ENCODE results near the gene CACNA1C.
"Not testable (repeated sequence)": the region's sequence is repeated elsewhere in the genome, so short reads cannot be mapped to it uniquely, and the experiment has no call there.

CACNA1C gene

DNA sequence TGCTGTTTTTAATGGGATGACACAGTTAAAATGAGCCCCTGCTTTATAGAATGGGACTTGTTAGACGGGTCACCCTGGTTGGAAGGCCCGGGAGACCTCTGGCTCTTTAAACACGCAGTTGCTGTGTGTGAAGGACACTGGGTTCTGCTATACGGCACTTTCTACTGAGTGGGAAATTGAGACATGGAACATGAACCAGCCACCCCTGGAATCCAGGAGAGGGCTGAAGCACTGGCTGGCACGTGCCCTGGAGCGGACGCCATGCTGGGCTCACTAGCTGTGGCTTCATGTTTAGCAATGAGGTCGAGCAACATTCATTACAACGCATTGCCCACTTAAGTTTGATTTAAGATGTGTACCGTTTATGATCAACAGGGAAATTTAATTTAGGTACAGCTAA is 23.9 kb downstream of the CACNA1C start:
- no peak for DNase-seq

- DNase-seq: no peak
These were observed 27.8 kb downstream of the CACNA1C start for GRCh38 chr12:2080604-2081003.

DNA sequence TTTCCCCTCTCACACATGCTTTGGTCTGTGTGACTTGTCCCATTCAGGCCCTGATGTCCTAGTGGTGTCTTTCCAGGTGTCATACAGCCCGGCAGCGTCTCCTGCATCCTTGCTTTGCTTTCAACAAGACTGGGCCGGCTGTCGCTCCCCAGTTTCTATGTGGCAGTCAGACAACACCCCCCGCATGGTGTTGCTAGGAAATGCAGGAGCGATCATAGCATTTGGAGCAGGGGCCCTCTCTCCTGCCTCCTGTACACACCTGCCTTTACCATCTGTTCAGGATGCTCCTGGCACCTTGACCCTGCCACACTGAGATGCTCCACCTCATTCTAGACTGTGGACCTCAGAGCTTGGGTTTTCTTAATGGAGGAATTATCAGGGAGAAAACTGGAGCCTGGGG is 29.5 kb downstream of the CACNA1C start:
- DNase-seq: no peak

DNA sequence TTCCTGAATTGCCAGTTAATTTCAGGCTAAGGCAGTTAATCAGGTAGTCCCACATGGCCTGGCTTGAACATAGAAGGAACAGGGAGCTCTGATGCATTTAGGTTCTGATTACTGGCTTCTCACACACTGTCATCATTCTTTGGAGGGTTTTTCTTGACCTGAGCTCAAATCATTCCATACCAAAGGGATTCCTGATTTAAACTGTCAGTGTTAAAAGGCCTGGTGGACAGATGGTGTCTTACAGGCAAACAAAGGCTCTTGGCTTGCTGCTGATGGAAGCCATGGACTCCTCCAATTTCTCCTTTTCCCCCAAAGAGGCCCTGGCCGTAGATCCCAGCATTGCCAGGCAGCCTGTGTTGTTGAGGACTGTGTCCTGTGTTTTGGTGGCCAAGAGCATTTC is 30.2 kb downstream of the CACNA1C start:
- no peak for DNase-seq

- DNase-seq: no peak
These were observed 30.8 kb downstream of the CACNA1C start for GRCh38 chr12:2083561-2083960.

GRCh38 chr12:2084553-2085296 is 31.9 kb downstream of the CACNA1C start:
- no peak for DNase-seq

- DNase-seq: no peak
These were observed 39.6 kb downstream of the CACNA1C start for GRCh38 chr12:2092354-2092753.

DNA sequence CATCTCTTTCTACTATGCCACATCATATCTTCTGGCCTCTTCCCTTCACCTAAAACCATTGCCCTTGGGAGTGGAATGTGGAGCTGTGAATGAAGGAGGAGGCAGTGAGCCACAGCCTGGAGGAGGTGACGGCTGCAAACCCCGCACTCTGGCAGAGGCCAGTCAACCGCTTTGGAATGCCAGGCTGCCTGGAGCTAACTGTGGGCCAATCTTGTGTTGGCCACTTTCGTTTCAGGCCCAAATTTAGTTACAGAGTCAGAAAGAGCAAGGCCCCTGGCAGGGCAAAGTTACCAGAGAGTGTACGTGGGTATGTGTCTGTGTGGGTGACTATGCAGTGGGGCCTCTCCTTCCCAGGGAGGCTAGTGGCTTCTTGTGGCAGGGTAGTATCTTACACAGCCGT is 40.1 kb downstream of the CACNA1C start:
- DNase-seq: no peak

DNA sequence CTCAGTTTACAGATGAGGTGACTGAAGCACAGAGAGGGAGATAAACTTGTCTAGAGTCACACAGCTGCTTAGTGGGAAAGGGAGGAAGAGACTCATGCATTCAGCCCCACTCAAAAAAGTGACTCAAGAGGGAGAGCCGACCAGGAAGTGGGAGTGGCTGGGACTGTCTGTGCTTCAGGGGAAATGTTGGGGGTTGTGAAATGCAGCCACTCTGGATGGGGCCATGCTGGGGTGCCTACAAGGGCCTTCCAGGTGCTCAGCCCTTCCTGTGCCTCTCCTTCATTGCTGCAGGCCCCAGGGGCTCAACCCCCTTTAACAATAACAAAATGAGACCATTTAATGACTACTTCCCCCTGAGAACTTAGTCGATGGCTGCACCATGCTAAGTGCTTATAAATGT is 41.8 kb downstream of the CACNA1C start:
- DNase-seq: no peak

DNA sequence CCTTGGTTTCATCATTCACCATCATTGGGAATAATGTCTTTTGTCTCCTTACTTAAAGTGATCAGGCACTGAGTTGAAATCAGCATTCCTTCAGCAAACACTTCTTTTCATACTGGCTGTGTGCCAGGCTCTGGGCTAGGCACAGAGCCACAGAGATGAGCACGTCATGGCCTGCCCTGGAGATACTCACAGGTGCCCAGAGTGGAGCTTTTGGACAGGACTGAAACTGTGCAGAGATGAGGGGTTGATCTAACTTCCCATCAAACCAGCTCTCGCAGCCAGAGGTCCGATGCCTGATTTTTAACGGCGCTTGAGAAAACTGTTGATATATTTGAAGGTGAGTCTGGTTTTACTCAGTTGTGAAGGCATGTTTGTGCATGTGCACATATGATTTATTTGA is 43.1 kb downstream of the CACNA1C start:
- no peak for DNase-seq

DNA sequence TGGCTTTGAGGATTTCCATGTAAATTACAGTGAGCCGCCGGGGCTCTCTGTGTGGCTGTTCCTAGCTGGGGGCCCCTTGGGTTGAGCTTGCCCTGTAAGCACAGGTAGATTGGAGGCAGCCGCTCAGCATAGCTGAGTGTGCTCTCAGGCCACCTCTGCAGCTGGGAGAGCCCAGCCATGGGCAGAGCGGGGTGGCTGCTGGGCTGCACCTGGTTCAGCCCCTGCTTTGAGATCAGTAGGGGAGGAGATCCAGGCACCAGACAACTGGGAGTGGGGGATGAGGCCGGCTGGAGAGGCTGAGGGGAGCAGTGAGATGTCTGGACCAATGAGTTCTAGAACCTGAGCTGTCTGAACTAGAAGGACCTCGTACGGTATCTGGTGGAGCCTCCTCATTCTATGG is 44.8 kb downstream of the CACNA1C start:
- DNase-seq: no peak

GRCh38 chr12:2098852-2099251 is 46.1 kb downstream of the CACNA1C start:
- DNase-seq: no peak

DNA sequence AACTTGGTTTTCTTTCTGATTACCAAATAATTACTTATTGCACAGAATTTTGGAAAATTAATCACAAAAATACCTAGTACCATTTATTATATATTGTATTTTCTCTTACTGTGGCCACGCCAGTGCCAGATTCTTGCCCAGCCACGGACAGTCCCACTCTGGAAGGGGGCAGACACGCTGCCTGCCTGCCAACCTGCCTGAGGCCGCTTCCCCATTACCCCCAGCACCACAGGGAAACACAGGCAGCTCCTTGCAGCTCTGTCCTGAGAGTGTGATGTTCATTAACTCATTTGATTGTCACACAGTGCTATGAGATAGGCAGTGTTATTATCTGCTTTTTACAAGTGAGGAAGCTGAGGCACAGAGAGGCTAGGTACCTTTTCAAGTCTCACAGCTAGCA is 46.8 kb downstream of the CACNA1C start:
- DNase-seq: no peak

- DNase-seq: no peak
These were observed 48.6 kb downstream of the CACNA1C start for GRCh38 chr12:2101359-2101758.

DNA sequence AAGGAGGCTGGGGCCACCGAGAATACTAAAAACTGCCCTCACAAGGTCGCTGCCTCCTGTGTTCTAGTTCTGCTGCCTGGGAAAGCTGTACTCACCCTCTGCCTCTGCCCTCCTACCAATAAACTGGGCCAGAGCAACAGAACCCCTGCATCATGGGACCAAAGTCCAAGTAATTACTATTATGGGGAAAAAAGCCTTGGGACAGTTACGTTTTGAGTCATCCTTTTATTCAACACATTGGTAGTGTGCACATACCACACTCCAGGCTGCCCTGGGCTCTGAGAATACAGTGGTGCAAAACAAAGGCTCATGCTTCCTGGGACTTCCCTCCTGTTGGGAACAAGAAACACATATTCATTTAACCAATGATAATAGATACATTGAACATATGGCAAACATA is 49.0 kb downstream of the CACNA1C start:
- no peak for DNase-seq

- DNase-seq: not testable (repeated sequence)
These were observed 49.9 kb downstream of the CACNA1C start for GRCh38 chr12:2102736-2103135.

- DNase-seq: not testable (repeated sequence)
These were observed 52.6 kb downstream of the CACNA1C start for GRCh38 chr12:2105387-2105786.

GRCh38 chr12:2108166-2108565 is 55.4 kb downstream of the CACNA1C start:
- no peak for DNase-seq

GRCh38 chr12:2108975-2109671 is 56.3 kb downstream of the CACNA1C start:
- no peak for DNase-seq

DNA sequence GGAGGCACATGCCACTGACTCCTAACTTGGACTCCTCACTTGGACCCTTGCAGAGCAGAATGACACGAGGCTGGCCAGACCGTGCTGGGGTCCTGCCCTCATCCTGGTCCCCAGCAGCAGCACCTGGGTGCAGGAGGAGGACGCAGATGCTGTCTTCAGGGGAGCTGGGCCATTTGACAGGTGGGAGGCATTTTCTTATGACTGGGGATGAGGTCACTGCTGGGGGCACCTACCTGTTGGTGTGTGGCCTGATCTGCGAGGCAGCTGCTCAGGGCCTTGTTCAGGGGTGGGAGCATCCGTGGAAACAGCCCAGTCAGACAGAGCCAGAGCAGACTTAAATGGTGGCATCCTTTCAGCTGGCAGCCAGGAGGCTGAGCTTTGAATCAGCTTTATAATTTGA is 57.3 kb downstream of the CACNA1C start:
- DNase-seq: no peak

- no peak for DNase-seq
These were observed 58.2 kb downstream of the CACNA1C start for GRCh38 chr12:2110849-2111566.

DNA sequence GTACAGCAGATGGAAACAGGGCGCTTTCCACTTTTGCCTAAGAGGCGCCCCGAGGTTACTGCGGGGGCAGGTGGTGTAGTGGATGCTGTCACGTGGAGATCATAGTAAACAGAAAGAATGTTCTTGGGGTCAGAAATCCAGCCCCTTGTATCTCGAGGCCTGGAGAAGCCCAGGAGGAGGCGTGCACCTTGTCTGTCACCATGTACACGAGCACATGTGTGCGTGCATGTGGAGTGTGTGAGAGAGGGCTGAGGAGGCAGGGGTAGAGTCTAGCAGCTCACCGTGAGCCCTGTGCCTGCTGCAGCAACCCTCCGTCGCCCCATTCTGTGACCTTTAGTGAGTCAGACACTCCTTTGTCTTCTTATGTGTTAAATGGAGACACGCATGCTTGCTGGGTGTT is 59.0 kb downstream of the CACNA1C start:
- DNase-seq: no peak

- no peak for DNase-seq
These were observed 59.6 kb downstream of the CACNA1C start for GRCh38 chr12:2112401-2112800.
